ENCODE results near the gene TMIE. TPM values are rescaled to one million over a fixed set of nuclear protein-coding genes. Genes with fewer than 3 reads are reported as not detected.

TMIE gene
- total RNA-seq, 1 donor from 2014 or later = 1.7 TPM

DNA sequence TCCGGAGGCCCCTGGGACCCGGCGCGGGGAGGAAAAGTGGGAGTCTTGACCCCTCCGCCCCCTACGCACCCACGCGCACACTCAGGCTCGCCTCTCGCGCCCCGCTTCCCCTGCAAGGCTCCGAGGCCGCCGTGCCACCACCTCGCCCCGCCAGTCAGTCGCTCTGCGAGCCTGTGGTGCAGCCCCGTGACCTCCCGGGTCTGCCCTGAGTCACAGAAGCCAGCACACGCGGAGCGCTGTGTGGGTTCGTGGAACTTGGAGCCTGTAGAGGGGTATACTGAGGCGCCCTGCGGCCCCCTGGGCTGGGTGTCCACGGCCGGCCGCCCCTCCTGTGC, 7.3 kb upstream of the TMIE start:
- Histone ChIP-seq H3K36me3 (no peaks in the 10 kb centered on the region), H3K4me1 (peaks cover 65% of the 10 kb centered on the region), H3K27me3 (no peaks in the 10 kb centered on the region), H3K9me3 (no peaks in the 10 kb centered on the region), H3K4me3 (peak overlapping the region; percentile 77), H3K27ac (peak overlapping the region; percentile 95)
- intact Hi-C loops (cut with DNase I) = no loop called here
- TF ChIP-seq, protein P1, sequence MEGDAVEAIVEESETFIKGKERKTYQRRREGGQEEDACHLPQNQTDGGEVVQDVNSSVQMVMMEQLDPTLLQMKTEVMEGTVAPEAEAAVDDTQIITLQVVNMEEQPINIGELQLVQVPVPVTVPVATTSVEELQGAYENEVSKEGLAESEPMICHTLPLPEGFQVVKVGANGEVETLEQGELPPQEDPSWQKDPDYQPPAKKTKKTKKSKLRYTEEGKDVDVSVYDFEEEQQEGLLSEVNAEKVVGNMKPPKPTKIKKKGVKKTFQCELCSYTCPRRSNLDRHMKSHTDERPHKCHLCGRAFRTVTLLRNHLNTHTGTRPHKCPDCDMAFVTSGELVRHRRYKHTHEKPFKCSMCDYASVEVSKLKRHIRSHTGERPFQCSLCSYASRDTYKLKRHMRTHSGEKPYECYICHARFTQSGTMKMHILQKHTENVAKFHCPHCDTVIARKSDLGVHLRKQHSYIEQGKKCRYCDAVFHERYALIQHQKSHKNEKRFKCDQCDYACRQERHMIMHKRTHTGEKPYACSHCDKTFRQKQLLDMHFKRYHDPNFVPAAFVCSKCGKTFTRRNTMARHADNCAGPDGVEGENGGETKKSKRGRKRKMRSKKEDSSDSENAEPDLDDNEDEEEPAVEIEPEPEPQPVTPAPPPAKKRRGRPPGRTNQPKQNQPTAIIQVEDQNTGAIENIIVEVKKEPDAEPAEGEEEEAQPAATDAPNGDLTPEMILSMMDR (IDR thresholded peaks at IDR 0.05) = no peak
- peak; percentile 12 for ATAC-seq
- peak; percentile 83 for DNase-seq

DNA sequence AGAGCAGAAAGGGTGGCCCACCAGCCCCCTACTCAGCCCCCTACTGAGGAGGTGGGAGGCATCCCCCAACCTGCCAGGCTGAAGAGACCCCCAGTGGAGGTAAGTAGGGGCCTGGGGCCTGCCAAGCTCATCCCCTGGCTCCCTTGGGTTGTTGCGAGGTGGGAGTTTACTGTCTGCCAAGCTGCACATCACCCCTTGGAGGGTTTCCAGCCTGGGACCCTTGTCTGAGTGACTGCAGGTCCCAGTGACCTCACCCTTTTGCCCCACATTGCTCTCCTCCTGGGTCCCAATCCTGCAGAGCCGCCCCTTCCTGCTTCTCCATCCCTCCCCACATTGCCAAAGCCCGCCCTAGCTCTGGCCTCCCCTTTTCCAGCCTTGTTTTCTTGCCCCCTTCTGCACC, 6.7 kb upstream of the TMIE start:
- Histone ChIP-seq H3K27ac (peak overlapping the region; percentile 95), H3K9me3 (no peaks in the 10 kb centered on the region), H3K36me3 (no peaks in the 10 kb centered on the region), H3K4me1 (peaks cover 71% of the 10 kb centered on the region), H3K27me3 (no peaks in the 10 kb centered on the region), H3K4me3 (no peak overlapping the region)
- ATAC-seq (no peak), DNase-seq (no peak)
- TF ChIP-seq, protein P1 (IDR thresholded peaks at IDR 0.05) = no peak
- intact Hi-C loops (cut with DNase I) = no loop called here

DNA sequence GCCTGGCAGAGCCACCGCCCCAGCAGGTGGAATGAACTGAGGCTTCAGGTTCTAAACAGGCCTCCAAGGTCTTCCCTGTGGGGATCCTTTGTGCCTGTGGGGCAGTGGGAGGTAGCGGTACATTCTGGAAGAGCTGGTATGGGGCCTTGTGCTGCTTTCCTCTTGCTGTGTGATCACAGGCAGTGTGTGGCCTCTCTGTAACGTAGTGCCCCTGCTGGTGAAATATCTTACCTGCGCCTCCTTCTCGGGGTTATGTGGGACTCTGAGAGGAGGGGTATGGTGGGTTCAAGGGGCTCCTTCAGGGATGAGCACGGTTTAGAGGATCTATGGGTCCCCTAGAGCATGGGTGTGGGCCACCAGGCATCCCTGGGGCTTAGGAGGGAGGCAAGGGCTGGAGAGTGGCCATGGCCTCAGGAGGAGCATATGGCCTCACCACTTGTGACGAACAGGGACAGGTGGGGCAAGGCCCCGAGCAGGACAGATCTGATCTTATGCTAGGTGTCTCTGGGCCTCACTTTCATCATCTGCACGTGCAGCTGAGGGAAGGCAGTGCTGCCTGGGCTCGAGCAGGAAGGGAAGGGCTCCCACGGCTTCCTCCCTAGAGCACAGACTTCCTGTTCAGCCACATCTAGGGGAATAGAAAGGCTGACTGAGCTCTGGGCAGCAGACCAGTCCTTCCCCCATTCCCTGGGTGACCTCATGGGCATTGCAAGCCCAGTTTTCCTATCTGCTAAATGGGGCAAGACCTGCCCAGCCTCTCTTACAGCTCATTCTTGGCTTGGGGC, 5.8 kb upstream of the TMIE start:
- intact Hi-C loops (cut with DNase I) = no loop called here
- Histone ChIP-seq H3K4me1 (peaks cover 75% of the 10 kb centered on the region), H3K36me3 (no peaks in the 10 kb centered on the region), H3K27me3 (no peaks in the 10 kb centered on the region), H3K9me3 (no peaks in the 10 kb centered on the region), H3K27ac (peak overlapping the region; percentile 95), H3K4me3 (no peak overlapping the region)
- TF ChIP-seq, protein P1 (IDR thresholded peaks at IDR 0.05) = peak; percentile 30
- DNase-seq = peak; percentile 85
- peak; percentile 56 for ATAC-seq

DNA sequence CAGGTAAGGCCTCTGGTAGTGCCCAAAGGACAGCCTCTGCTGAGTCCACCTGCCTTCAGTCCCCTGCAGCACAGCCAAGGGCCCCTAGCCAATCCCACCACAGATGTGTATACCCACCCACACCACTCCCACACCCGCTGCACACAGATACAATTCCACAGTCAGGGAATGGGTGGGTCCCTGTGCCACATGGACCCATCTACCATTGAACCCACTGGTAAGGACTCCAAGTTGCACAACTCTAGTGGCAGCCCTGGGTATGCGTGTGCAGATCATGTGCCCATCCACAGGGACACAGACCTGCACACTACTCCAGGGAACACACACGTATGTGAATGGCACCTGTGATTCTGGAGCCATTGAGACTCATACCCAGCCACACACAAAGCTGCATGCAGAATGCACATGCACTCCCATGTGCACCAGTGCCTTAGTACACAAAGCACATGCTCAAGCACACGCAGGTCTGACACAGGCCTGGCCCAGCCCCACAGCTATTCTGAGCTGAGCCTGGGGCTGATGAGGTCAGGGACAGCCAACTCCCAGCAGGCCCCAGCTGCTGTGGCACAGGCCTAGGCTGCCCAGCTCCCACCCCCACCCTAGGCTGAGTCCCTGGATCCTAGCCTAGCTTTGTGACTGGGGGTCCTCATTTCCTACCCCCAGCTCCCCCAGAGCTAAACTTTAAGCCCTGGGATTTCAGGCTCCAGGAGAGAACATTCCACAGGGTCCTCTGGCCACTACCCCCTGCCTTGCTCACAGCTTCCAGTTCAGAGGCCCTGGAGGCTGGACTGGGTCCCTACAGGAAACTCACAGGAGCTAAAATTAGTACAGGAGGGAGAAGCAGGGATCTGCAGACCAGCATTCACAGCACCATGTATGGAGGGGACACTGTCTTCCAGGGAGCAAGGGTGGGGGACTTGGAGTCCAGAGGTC, 5.0 kb upstream of the TMIE start:
- TF ChIP-seq, protein P1 (IDR thresholded peaks at IDR 0.05) = no peak
- no peak for ATAC-seq

DNA sequence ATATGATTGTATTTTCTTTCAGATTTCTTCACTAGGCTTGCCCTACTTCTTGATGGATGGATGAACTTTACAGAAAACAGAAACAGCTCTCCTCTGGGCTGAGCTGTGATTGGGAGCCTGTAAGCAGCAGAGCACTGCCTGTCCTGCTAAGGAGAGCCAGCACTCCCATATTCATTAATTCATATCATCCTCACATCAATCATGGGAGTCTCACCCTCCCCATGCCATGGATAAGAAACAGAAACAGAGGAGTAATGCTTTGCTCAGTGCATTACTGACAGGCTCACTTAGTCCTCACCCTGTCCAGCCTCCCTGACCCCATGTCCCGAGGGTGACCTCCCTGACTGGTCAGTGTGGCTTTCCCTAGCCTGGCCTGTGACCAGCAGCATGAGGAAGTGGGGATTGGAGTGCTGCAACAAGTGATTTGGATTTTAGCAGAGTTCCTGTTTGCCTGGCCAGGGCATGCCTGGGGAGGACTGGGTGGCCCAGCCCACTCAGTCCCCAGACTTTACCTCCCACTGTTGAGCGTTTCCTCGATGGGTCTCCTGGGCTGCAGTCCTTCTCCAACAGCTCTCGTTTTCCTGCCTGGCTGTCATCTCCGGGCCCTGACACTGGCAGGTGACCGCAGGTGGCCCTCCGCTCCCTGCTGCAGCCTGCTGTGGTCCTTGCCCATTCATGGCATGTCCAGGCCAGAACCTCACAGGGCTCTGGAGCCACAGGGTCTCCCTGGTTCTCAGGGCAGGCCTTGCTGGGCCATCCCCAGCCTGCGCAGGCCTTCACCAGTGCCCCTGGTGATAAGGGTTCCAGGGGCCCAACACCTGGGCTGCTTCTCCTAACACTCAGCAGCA, 1.3 kb upstream of the TMIE start:
- no peaks in the 10 kb centered on the region for H3K36me3 ChIP-seq
- no peak overlapping the region for H3K4me3 ChIP-seq
- ATAC-seq (peak; percentile 79), DNase-seq (peak; percentile 82)
- TF ChIP-seq, protein P1 (IDR thresholded peaks at IDR 0.05) = no peak
- intact Hi-C loops (cut with DNase I) = no loop called here
- peak overlapping the region; percentile 24 for H3K27ac ChIP-seq
- no peaks in the 10 kb centered on the region for H3K9me3 ChIP-seq
- peaks cover 50% of the 10 kb centered on the region for H3K4me1 ChIP-seq
- peaks cover 13% of the 10 kb centered on the region for H3K27me3 ChIP-seq

More for the DNA sequence above, 5.0 kb upstream of the TMIE start:
- Histone ChIP-seq H3K27ac (peak overlapping the region; percentile 95), H3K4me3 (no peak overlapping the region), H3K4me1 (peaks cover 75% of the 10 kb centered on the region), H3K9me3 (no peaks in the 10 kb centered on the region), H3K36me3 (no peaks in the 10 kb centered on the region), H3K27me3 (peaks cover 3% of the 10 kb centered on the region)
- intact Hi-C loops (cut with DNase I) = no loop called here
- no peak for DNase-seq

Measured in upper lobe of right lung (tissue), 1 donor.